HL-60 (cell line): ENCODE results near the gene VPS18.

Source experiments
- DNase-seq, 2 experiments: peaks; one replicate each; pipeline ENCODE4 v3.0.0-alpha.2; 2010 to 2020; ENCODE audit warnings: low read depth in 1 of 2, low spot score in 1 of 2
- H3K27ac ChIP-seq: fragments of 250-450 bp; sonication (Bioruptor Pico); replicated peaks from 2 replicates; pipeline ENCODE4 v1.5.1; 2020; ENCODE audit warnings: mild to moderate bottlenecking, moderate library complexity
- H3K27me3 ChIP-seq: fragments of 250-450 bp; sonication (Bioruptor Pico); 2 replicates; pipeline ENCODE4 v1.5.1; 2021; ENCODE audit warnings: mild to moderate bottlenecking, moderate library complexity; ENCODE audit not compliant: insufficient read depth, poor library complexity, severe bottlenecking
- H3K4me3 ChIP-seq: replicated peaks from 2 replicates; pipeline ENCODE4 v1.5.1; 2011; ENCODE audit warnings: mild to moderate bottlenecking, control low read depth, low read length; ENCODE audit not compliant: insufficient read depth
- GABPA ChIP-seq: IDR thresholded peaks from 2 replicates; pipeline ENCODE4 v1.6.1; 2012; ENCODE audit warnings: low read depth
- POLR2AphosphoS5 ChIP-seq: IDR thresholded peaks from 2 replicates; pipeline ENCODE4 v1.6.1; 2012; ENCODE audit warnings: low read depth
- REST ChIP-seq: IDR thresholded peaks from 2 replicates; pipeline ENCODE4 v1.6.1; 2012; ENCODE audit warnings: low read depth; ENCODE audit not compliant: insufficient replicate concordance
- SPI1 ChIP-seq: IDR thresholded peaks from 2 replicates; pipeline ENCODE4 v1.6.1; 2012; ENCODE audit warnings: low read depth, mild to moderate bottlenecking, borderline replicate concordance
- TF ChIP-seq, protein P1 (sequence below): IDR thresholded peaks from one replicate; pipeline ENCODE4 v1.5.1; 2011; ENCODE audit warnings: low read length, control low read depth, inconsistent platforms; ENCODE audit not compliant: insufficient read depth

Gene VPS18

DNA sequence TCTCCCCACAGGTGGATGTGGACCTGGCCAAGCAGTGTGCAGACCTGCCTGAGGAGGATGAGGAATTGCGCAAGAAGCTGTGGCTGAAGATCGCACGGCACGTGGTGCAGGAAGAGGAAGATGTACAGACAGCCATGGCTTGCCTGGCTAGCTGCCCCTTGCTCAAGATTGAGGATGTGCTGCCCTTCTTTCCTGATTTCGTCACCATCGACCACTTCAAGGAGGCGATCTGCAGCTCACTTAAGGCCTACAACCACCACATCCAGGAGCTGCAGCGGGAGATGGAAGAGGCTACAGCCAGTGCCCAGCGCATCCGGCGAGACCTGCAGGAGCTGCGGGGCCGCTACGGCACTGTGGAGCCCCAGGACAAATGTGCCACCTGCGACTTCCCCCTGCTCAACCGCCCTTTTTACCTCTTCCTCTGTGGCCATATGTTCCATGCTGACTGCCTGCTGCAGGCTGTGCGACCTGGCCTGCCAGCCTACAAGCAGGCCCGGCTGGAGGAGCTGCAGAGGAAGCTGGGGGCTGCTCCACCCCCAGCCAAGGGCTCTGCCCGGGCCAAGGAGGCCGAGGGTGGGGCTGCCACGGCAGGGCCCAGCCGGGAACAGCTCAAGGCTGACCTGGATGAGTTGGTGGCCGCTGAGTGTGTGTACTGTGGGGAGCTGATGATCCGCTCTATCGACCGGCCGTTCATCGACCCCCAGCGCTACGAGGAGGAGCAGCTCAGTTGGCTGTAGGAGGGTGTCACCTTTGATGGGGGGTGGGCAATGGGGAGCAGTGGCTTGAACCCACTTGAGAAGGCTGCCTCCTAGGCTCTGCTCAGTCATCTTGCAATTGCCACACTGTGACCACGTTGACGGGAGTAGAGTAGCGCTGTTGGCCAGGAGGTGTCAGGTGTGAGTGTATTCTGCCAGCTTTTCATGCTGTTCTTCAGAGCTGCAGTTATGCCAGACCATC is 8.6 kb downstream of the VPS18 start:
- H3K27ac ChIP-seq: peak overlapping the region; percentile 92
- TF ChIP-seq SPI1 (peak; percentile 52; the same call in 1 of the 2 replicates), POLR2AphosphoS5 (peak; percentile 97), GABPA (0 out of 2 replicates have a peak, but pooled peaks have one; percentile 15)
- TF ChIP-seq, protein P1, sequence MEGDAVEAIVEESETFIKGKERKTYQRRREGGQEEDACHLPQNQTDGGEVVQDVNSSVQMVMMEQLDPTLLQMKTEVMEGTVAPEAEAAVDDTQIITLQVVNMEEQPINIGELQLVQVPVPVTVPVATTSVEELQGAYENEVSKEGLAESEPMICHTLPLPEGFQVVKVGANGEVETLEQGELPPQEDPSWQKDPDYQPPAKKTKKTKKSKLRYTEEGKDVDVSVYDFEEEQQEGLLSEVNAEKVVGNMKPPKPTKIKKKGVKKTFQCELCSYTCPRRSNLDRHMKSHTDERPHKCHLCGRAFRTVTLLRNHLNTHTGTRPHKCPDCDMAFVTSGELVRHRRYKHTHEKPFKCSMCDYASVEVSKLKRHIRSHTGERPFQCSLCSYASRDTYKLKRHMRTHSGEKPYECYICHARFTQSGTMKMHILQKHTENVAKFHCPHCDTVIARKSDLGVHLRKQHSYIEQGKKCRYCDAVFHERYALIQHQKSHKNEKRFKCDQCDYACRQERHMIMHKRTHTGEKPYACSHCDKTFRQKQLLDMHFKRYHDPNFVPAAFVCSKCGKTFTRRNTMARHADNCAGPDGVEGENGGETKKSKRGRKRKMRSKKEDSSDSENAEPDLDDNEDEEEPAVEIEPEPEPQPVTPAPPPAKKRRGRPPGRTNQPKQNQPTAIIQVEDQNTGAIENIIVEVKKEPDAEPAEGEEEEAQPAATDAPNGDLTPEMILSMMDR: no peak
- peak; percentile 99 to 100 for DNase-seq
- no peaks in the 10 kb centered on the region for H3K27me3 ChIP-seq
- peak overlapping the region; percentile 21 for H3K4me3 ChIP-seq

GRCh38 chr15:40904552-40905201 is 10.4 kb downstream of the VPS18 start:
- no peak overlapping the region for H3K4me3 ChIP-seq
- TF ChIP-seq SPI1 (no peak), POLR2AphosphoS5 (no peak), REST (no peak), GABPA (no peak)
- TF ChIP-seq, protein P1: no peak
- no peaks in the 10 kb centered on the region for H3K27me3 ChIP-seq
- no peak overlapping the region for H3K27ac ChIP-seq
- no peak for DNase-seq

DNA sequence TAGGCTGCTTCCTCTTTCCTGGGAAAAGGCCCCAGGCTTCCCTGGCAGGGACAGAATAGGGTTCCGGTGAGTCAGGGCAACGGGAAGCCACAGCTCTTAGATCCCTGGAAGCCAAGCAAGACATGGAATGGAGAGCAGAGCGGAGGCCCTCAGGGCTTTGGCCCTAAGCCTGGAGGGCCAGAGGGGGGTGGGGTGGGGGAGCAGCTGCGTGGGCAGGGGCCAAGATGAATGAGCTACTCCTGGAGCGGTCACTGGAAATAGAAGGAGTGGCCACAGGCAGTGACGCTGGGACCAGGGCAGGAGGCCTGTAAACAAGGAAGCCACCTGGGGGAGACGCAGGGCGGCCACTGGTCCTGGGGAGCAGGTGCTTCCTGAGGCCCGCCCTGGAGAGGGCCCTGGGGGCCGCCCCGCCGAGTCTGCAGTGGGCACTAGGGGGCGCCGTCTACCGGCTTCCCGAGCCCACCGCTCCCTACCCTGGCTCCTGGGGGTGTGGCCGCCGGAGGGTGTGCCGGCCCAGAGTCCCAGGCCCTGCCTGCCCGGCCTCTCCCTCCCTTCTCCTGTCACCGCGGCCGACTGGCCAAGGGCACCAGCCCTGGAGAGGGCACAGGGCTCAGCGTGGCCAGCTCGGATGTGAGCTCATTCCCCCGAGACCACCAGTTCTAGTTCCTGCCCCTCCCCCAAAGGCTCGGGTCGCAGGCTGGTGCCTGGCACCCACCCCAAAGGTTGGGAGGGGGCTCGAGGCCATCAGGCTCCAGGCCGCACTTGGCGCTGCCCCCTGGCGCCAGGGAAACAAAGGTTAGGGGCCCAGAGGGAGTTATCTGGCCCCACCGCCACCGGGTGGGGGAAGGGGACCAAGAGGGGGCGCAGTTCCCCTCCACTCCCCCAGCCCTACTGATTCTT is 12.1 kb downstream of the VPS18 start:
- TF ChIP-seq GABPA: no peak
- TF ChIP-seq, protein P1: peak; percentile 37
- TF ChIP-seq SPI1: no peak
- TF ChIP-seq REST: no peak
- TF ChIP-seq POLR2AphosphoS5: peak; percentile 60
- peak overlapping the region; percentile 59 for H3K27ac ChIP-seq
- peak; percentile 63 to 75 for DNase-seq

More for the DNA sequence above, 12.1 kb downstream of the VPS18 start:
- no peak overlapping the region for H3K4me3 ChIP-seq
- H3K27me3 ChIP-seq: no peaks in the 10 kb centered on the region
